H1 (cell line): ENCODE measurements around the gene RMRP. TPM values are rescaled to one million over a fixed set of nuclear protein-coding genes. Genes with fewer than 3 reads are reported as not detected.

Experiments used
- CTCF ChIA-PET: fragments of 300-600 bp; sonication (Branson Sonifier 250); formaldehyde crosslinking; loops from one replicate; lab custom pipeline; 2021; ENCODE audit not compliant: partially characterized antibody; lab: Charles Lee
- POLR2A ChIA-PET: fragments of 300-600 bp; sonication (Branson Sonifier 250); formaldehyde crosslinking; loops from one replicate; lab custom pipeline; 2021; ENCODE audit warnings: inconsistent platforms; ENCODE audit not compliant: partially characterized antibody; lab: Charles Lee
- DNase-seq, 2 experiments: peaks; one replicate each; pipeline versions ENCODE4 v3.0.0 to v3.0.0-alpha.2; 2010 to 2022; ENCODE audit warnings: low spot score in 2 of 2, low read depth in 1 of 2, mixed read lengths in 1 of 2
- FAIRE-seq: peaks from 2 replicates; lab custom pipeline; 2011; peaks lifted over from hg19 to GRCh38; lab: Jason Lieb, UNC
- H2AFZ ChIP-seq: 2 replicates; pipeline ENCODE4 v1.8.1; 2012; ENCODE audit warnings: low read length, inconsistent platforms
- H2AK5ac ChIP-seq: 2 replicates; pipeline ENCODE4 v1.6.1; 2013; ENCODE audit warnings: low read depth, low read length
- H2BK120ac ChIP-seq: replicated peaks from 2 replicates; pipeline ENCODE3; 2013; ENCODE audit warnings: low read depth, low read length, inconsistent platforms
- H2BK12ac ChIP-seq: 2 replicates; pipeline ENCODE4 v1.6.1; 2013; ENCODE audit warnings: low read depth, low read length
- H2BK15ac ChIP-seq: 2 replicates; pipeline ENCODE4 v1.6.1; 2013; ENCODE audit warnings: low read length
- H2BK20ac ChIP-seq: 2 replicates; pipeline ENCODE4 v1.6.1; 2013; ENCODE audit warnings: low read length
- H2BK5ac ChIP-seq: 2 replicates; pipeline ENCODE4 v1.6.1; 2013; ENCODE audit warnings: low read depth, low read length
- H3K14ac ChIP-seq: 2 replicates; pipeline ENCODE4 v1.6.1; 2013; ENCODE audit warnings: inconsistent platforms; ENCODE audit not compliant: insufficient read length
- H3K18ac ChIP-seq: 2 replicates; pipeline ENCODE4 v1.6.1; 2013; ENCODE audit warnings: low read length; ENCODE audit errors: extremely low read depth
- H3K23ac ChIP-seq: 2 replicates; pipeline ENCODE4 v1.6.1; 2013; ENCODE audit warnings: inconsistent platforms; ENCODE audit not compliant: insufficient read length
- H3K23me2 ChIP-seq: 2 replicates; pipeline ENCODE4 v1.6.1; 2013; ENCODE audit warnings: low read depth, low read length
- H3K27ac ChIP-seq: 2 replicates; pipeline ENCODE4 v1.6.1; 2011; ENCODE audit warnings: low read depth, low read length, inconsistent platforms
- H3K27me3 ChIP-seq, 4 experiments: replicated peaks in 1 of 4; 1 replicate in 1 of 4; 2 replicates in 3 of 4; pipeline versions ENCODE4 v1.6.1 to v1.8.1; 2011 to 2013; ENCODE audit warnings: low read length in 3 of 4, mild to moderate bottlenecking in 3 of 4, inconsistent platforms in 2 of 4, mixed read lengths in 2 of 4, moderate library complexity in 1 of 4; ENCODE audit not compliant: control insufficient read depth in 3 of 4, insufficient read depth in 3 of 4; ENCODE audit errors: extremely low read depth in 1 of 4
- H3K36me3 ChIP-seq, 4 experiments: 2 replicates each; pipeline versions ENCODE4 v1.6.1 to v1.8.1; 2011 to 2013; ENCODE audit warnings: mild to moderate bottlenecking in 4 of 4, low read length in 3 of 4, moderate library complexity in 2 of 4, control low read depth in 1 of 4, inconsistent platforms in 1 of 4; ENCODE audit not compliant: insufficient read depth in 4 of 4, control insufficient read depth in 2 of 4
- H3K4ac ChIP-seq: replicated peaks from 2 replicates; pipeline ENCODE3; 2013; ENCODE audit warnings: low read length, low read depth, mixed read lengths, inconsistent platforms; ENCODE audit not compliant: insufficient read length
- H3K4me1 ChIP-seq, 4 experiments: replicated peaks in 1 of 4; 1 replicate in 1 of 4; 2 replicates in 3 of 4; pipeline versions ENCODE4 v1.6.1 to v1.8.1; 2011 to 2013; ENCODE audit warnings: low read length in 3 of 4, inconsistent platforms in 2 of 4, mixed read lengths in 1 of 4; ENCODE audit not compliant: insufficient read depth in 4 of 4, control insufficient read depth in 3 of 4
- H3K4me2 ChIP-seq, 2 experiments: 2 replicates each; pipeline versions ENCODE4 v1.6.1 to v1.8.1; 2011 to 2013; ENCODE audit warnings: low read depth in 2 of 2, low read length in 2 of 2, control low read depth in 1 of 2, inconsistent platforms in 1 of 2, mild to moderate bottlenecking in 1 of 2; ENCODE audit not compliant: insufficient read depth in 1 of 2
- H3K4me3 ChIP-seq, 4 experiments: fragments of 200-600, 300-600 bp in 1 of 4; sonication (generic), shearing (Covaris generic), sonication (Bioruptor Twin) in 1 of 4; 2 replicates each; pipeline versions ENCODE4 v1.5.1 to v1.8.1; 2011 to 2016; ENCODE audit warnings: low read length in 4 of 4, low read depth in 3 of 4, control low read depth in 2 of 4, inconsistent platforms in 2 of 4, mild to moderate bottlenecking in 2 of 4, mixed read lengths in 1 of 4, moderate library complexity in 1 of 4; ENCODE audit not compliant: insufficient read depth in 2 of 4; ENCODE audit errors: extremely low read depth in 1 of 4
- H3K56ac ChIP-seq: replicated peaks from 2 replicates; pipeline ENCODE3; 2013; ENCODE audit warnings: low read depth, mild to moderate bottlenecking, mixed read lengths, low read length, inconsistent platforms; ENCODE audit not compliant: insufficient read length
- H3K79me1 ChIP-seq: 2 replicates; pipeline ENCODE4 v1.6.1; 2013; ENCODE audit warnings: low read depth, low read length, control low read depth
- H3K79me2 ChIP-seq, 2 experiments: 2 replicates each; pipeline versions ENCODE4 v1.6.1 to v1.8.1; 2012 to 2013; ENCODE audit warnings: low read length in 2 of 2, mild to moderate bottlenecking in 2 of 2, inconsistent platforms in 1 of 2; ENCODE audit not compliant: insufficient read depth in 2 of 2, control insufficient read depth in 1 of 2
- H3K9ac ChIP-seq, 4 experiments: replicated peaks in 1 of 4; 1 replicate in 1 of 4; 2 replicates in 3 of 4; pipeline versions ENCODE4 v1.6.1 to v1.8.1; 2011 to 2013; ENCODE audit warnings: low read depth in 3 of 4, low read length in 3 of 4, control low read depth in 2 of 4, mild to moderate bottlenecking in 2 of 4, moderate library complexity in 2 of 4, inconsistent platforms in 1 of 4; ENCODE audit errors: extremely low read depth in 1 of 4
- H3K9me3 ChIP-seq, 2 experiments: 2 replicates each; pipeline versions ENCODE4 v1.6.1 to v1.8.1; 2012 to 2013; ENCODE audit warnings: mild to moderate bottlenecking in 2 of 2, moderate library complexity in 2 of 2, control low read depth in 1 of 2, inconsistent platforms in 1 of 2, low read depth in 1 of 2, low read length in 1 of 2, mixed read lengths in 1 of 2; ENCODE audit not compliant: insufficient read depth in 2 of 2
- H4K20me1 ChIP-seq, 2 experiments: replicated peaks in 1 of 2; 2 replicates each; pipeline versions ENCODE3 to v1.8.1; 2011 to 2013; ENCODE audit warnings: inconsistent platforms in 2 of 2, low read length in 2 of 2, mild to moderate bottlenecking in 1 of 2; ENCODE audit not compliant: insufficient read depth in 2 of 2, control insufficient read depth in 1 of 2
- H4K5ac ChIP-seq: 2 replicates; pipeline ENCODE4 v1.6.1; 2013; ENCODE audit warnings: low read length, low read depth, mixed read lengths, inconsistent platforms; ENCODE audit not compliant: insufficient read length
- H4K8ac ChIP-seq: 2 replicates; pipeline ENCODE4 v1.8.0; 2013; ENCODE audit warnings: mild to moderate bottlenecking, moderate library complexity, low read length, inconsistent platforms; ENCODE audit not compliant: insufficient read depth; ENCODE audit errors: extremely low read depth
- H4K91ac ChIP-seq: replicated peaks from 2 replicates; pipeline ENCODE3; 2013; ENCODE audit warnings: low read length, mixed read lengths, inconsistent platforms; ENCODE audit not compliant: insufficient read length
- ASH2L ChIP-seq: fragments of 200-600, 300-600 bp; sonication (generic); IDR thresholded peaks from one replicate; pipeline ENCODE4 v1.7.1; 2017; ENCODE audit warnings: low read length
- RAD21 ChIP-seq, 2 experiments: IDR thresholded peaks in 1 of 2; conservative IDR thresholded peaks in 1 of 2; 2 replicates each; pipeline ENCODE4 v1.6.1; 2011; ENCODE audit warnings: low read depth in 2 of 2, low read length in 2 of 2, improper control_type of control experiment in 1 of 2, inconsistent platforms in 1 of 2, mild to moderate bottlenecking in 1 of 2, moderate library complexity in 1 of 2
- TCF12 ChIP-seq: IDR thresholded peaks from 2 replicates; pipeline ENCODE4 v1.6.1; 2011; ENCODE audit warnings: low read depth, mild to moderate bottlenecking, low read length
- WGBS, 2 experiments: shearing (Covaris generic) in 1 of 2; methylation state at CpG; one replicate each; pipeline versions ENCODE4 v1.1.6 to v1.1.7; 2013 to 2015; ENCODE audit warnings: low lambda C conversion rate in 2 of 2, mixed read lengths in 2 of 2, inconsistent platforms in 1 of 2, low coverage in 1 of 2, missing lambda C conversion rate in 1 of 2; ENCODE audit not compliant: insufficient replicate concordance in 2 of 2, insufficient coverage in 1 of 2, insufficient read length in 1 of 2; ENCODE audit errors: extremely low coverage in 1 of 2, missing lambda C conversion rate in 1 of 2; 5-methylcytosine and 5-hydroxymethylcytosine counted together
- polyA plus RNA-seq, 7 experiments: library from polyadenylated mRNA; depleted of rRNA in 3 of 7; stranded (reverse) in 5 of 7; unstranded in 2 of 7; fragments of >200 nt in 5 of 7; fragments of 200-250 nt in 2 of 7; gene quantifications; 1 replicate in 5 of 7; 2 replicates in 1 of 7; 4 replicates in 1 of 7; pipeline versions ENCODE4 v1.2.1 to v1.2.3, GENCODE V29; 2011 to 2013; ENCODE audit warnings: missing spikeins in 2 of 7, mixed read lengths in 2 of 7
- total RNA-seq: library from RNA; stranded (reverse); fragmentation: NEBNext Ultra II Directional; extraction: Animal tissue kit (Norgen Biotek cat#: 25700); gene quantifications from 2 replicates; pipeline ENCODE4 v1.2.1, GENCODE V29; 2021

RMRP gene
- total and polyA plus RNA-seq, 2 of the 8 experiments (the other 6 are each of a cell fraction or from before 2014, with no cell fraction given) = 169 to 14,987 TPM

GRCh38 chr9:35706951-35707350, 49.1 kb upstream of the RMRP start:
- Histone ChIP-seq H3K56ac (no peak overlapping the region), H3K9me3 (no peaks in the 10 kb centered on the region), H4K8ac (no peak overlapping the region; the same call in 1 of the 2 replicates), H3K4ac (no peak overlapping the region), H2BK5ac (no peak overlapping the region), H2BK12ac (no peak overlapping the region), H3K4me2 (no peak overlapping the region), H3K23ac (no peak overlapping the region), H3K14ac (no peak overlapping the region), H2AK5ac (no peak overlapping the region), H3K18ac (no peak overlapping the region), H4K5ac (no peak overlapping the region), H4K20me1 (peaks cover 0 to 8% of the 10 kb centered on the region in 2 experiments), H3K4me3 (no peak overlapping the region), H4K91ac (no peak overlapping the region), H2AFZ (no peak overlapping the region), H2BK15ac (no peak overlapping the region), H3K79me1 (no peaks in the 10 kb centered on the region), H2BK120ac (no peak overlapping the region), H3K4me1 (no peaks in the 10 kb centered on the region), H3K36me3 (peaks cover 35 to 87% (median 74%) of the 10 kb centered on the region in 4 experiments), H2BK20ac (no peak overlapping the region), H3K23me2 (no peaks in the 10 kb centered on the region), H3K79me2 (no peaks in the 10 kb centered on the region), H3K27me3 (no peaks in the 10 kb centered on the region), H3K27ac (no peak overlapping the region), H3K9ac (no peak overlapping the region)
- POLR2A ChIA-PET = interaction anchor here (0.7 to 4.1 kb wide), 4 partner anchors 8 to 20 kb away, joined by 3 to 19 read pairs (median 3); no protein-coding TSS in a partner anchor
- 94% methylated on average over 10 of the region's 10 CpGs; no CpG with 5 or more reads in 1 of the 2 experiments for WGBS, 2 experiments
- DNase-seq (no peak), FAIRE-seq (no peak)
- CTCF ChIA-PET = interaction anchor here (1.0 to 13.1 kb wide), 9 partner anchors 13 to 129 kb away, joined by 3 to 199 read pairs (median 4); partner anchors contain the start of genes ARHGEF39 and TPM2
- TF ChIP-seq ASH2L (no peak), TCF12 (no peak), RAD21 (IDR thresholded peaks at IDR 0.05 in 1 of 2, conservative IDR thresholded peaks at IDR 0.05 in 1 of 2; ENCODE audit: low read depth in 2 of 2, low read length in 2 of 2) (no peak)
